GM18499 (cell line): ENCODE results near the gene PHKG2.
"Not testable (repeated sequence)": the region's sequence is repeated elsewhere in the genome, so short reads cannot be mapped to it uniquely, and the experiment has no call there.

Experiments
- ATAC-seq: cut with Tn5 transposase; IDR thresholded peaks from one replicate; pipeline ENCODE4 v1.9.1; 2021; ENCODE audit warnings: moderate number of reproducible peaks; ENCODE audit not compliant: insufficient read depth, unreplicated experiment

PHKG2 gene, protein sequence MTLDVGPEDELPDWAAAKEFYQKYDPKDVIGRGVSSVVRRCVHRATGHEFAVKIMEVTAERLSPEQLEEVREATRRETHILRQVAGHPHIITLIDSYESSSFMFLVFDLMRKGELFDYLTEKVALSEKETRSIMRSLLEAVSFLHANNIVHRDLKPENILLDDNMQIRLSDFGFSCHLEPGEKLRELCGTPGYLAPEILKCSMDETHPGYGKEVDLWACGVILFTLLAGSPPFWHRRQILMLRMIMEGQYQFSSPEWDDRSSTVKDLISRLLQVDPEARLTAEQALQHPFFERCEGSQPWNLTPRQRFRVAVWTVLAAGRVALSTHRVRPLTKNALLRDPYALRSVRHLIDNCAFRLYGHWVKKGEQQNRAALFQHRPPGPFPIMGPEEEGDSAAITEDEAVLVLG

DNA sequence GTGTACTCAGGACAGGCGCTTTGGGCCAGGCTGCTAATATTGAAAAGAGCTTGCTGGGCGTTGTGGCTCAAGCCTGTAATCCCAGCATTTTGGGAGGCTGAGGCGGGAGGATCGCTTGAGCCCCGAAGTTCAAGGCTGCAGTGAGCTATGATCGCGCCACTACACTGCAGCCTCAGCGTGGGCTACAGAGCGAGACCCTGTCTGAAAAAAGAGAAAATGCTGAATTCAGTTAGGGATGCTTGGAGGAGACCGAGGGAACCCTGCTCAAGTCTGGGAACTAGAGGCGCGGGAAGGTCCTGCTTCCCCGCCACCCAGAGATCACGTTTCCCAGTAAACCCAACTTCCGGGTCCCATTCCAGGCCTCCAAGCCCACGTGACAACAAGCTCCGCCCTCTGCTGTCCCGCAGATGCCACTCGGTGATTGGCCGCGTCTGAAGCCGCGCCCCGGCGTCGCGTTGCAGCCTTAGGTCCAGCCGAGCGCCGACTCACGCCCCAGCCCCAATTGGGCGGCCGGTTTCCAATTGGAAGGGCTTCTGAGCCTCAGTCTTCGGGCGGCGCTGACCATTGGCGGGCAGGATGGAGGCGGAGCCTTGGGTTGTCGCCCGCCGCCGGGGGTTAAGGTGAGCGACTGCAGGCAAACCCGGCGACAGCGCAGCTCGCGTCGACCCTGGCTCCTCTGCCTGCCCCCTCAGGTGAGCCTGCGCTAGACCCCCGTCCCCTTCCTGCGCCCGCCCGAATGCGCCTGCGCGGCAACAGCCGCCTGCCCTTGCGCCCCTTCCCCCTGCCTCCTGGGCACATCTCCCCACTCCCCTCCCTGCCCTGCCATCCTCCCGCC, at the start of gene PHKG2:
TSS of gene PHKG2 (plus strand) at position 627 of the 835 bp plus-strand sequence. CDS start 396 bp downstream, outside the sequence.
- ATAC-seq, result peak; percentile 91

GRCh38 chr16:30698816-30699614, 49.2 kb upstream of the PHKG2 start, which contains the start of gene SRCAP:
Gene SRCAP, plus strand, starts transcription at chr16:30699171. Its CDS starts 1,654 bp downstream, at chr16:30700825.
- ATAC-seq, result peak; percentile 18

GRCh38 chr16:30699615-30700099, 48.6 kb upstream of the PHKG2 start:
- ATAC-seq, result no peak

GRCh38 chr16:30700491-30700890, 47.7 kb upstream of the PHKG2 start:
- ATAC-seq, result no peak

DNA sequence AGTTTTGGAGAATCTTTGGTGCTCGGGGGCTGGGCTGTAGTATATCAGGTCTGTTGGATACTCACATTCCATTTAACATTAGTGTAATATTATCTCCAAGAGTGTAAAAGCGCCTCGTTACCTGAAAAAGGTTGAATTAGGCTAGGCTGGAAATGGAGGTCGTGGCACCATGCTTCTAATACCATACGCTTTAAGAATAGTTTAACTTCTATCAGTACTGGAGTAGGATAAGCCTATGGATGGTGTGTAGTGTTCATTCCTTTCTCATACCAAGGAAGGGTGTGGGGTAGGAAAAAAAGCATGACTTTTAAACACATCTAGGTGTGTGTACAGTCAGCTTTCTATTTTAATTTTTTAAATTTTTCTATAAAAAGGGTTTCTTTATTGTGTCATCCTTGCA, 47.3 kb upstream of the PHKG2 start:
- no peak for ATAC-seq

DNA sequence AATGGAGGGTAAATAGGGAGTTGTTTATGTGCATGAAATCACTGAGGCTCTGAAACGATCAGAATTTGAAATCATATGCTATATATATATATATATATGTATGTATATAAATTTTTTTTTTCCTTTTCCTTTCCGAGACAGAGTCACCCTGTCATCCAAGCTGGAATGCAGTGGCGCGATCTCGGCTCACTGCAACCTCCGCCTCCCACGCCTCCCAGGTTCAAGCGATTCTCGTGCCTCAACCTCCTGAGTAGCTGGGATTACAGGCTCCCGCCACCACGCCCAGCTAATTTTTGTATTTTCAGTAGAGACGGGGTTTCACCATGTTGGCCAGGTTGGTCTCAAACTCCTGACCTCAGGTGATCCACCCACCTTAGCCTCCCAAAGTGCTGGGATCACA, 45.2 kb upstream of the PHKG2 start:
- not testable (repeated sequence) for ATAC-seq

DNA sequence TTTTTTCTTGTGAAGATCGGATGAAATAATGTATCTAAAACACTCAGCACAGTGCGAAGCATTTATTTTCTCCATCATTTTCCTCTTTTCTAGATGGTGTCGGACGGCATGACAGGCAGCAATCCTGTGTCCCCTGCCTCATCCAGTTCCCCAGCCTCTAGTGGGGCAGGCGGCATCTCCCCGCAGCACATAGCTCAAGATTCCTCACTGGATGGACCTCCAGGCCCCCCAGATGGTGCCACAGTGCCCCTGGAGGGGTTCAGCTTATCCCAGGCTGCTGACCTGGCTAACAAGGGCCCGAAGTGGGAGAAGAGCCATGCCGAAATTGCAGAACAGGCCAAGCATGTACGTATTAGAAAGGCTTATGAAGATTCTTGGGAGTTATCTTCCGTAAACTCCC, 44.3 kb upstream of the PHKG2 start:
- ATAC-seq, result no peak

- no peak for ATAC-seq
These were observed 42.2 kb upstream of the PHKG2 start for GRCh38 chr16:30706046-30706445.

DNA sequence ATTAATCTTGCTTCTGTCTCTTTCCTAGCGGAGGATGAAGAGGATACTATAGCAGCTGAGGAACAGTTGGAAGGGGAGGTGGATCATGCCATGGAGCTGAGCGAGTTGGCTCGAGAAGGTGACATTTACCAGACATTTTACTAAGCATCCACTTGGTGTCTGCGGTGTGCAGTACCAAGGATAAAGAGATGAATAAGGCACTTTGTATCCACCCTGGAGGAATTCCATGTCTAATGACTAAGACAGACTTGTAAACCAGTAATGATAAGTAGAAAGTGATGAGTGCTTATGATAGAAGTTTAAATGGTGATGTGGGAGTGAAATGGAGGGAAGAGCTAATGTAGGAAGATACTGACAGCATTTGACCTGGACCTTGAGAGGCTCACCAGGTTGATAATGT, 37.3 kb upstream of the PHKG2 start:
- no peak for ATAC-seq

DNA sequence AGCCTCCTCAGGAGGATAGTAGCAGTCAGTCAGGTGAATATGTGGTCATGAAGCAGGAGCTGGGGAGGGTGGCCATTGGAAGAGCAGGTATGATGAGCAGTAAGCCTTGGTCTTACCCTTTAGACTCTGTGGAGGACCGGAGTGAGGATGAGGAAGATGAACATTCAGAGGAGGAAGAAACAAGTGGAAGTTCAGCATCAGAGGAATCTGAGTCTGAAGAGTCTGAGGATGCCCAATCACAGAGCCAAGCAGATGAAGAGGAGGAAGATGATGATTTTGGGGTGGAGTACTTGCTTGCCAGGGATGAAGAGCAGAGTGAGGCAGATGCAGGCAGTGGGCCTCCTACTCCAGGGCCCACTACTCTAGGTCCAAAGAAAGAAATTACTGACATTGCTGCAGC, 36.5 kb upstream of the PHKG2 start:
- no peak for ATAC-seq

- ATAC-seq, result no peak
These were observed 32.3 kb upstream of the PHKG2 start for GRCh38 chr16:30715750-30716445.

GRCh38 chr16:30720086-30720485, 28.1 kb upstream of the PHKG2 start:
- no peak for ATAC-seq

- no peak for ATAC-seq
These were observed 27.5 kb upstream of the PHKG2 start for GRCh38 chr16:30720694-30721093.

DNA sequence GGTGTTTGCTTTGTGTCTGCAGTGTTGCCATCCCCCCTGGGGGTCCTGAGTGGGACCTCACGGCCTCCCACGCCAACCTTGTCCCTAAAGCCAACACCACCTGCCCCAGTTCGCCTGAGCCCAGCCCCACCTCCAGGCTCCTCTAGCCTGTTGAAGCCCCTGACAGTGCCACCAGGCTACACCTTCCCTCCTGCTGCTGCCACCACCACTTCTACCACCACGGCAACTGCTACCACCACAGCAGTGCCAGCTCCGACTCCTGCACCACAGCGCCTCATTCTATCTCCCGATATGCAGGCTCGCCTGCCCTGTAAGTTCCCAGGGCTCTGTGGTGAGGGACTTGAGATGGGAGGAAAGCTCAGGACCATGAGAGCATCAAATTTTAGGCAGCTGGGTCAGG, 27.1 kb upstream of the PHKG2 start:
- ATAC-seq, result no peak

GRCh38 chr16:30721606-30722005, 26.6 kb upstream of the PHKG2 start:
- ATAC-seq, result no peak

- ATAC-seq, result no peak
These were observed 25.8 kb upstream of the PHKG2 start for GRCh38 chr16:30722443-30722842.

GRCh38 chr16:30722916-30723315, 25.3 kb upstream of the PHKG2 start:
- ATAC-seq, result no peak

GRCh38 chr16:30723725-30724355, 24.4 kb upstream of the PHKG2 start:
- ATAC-seq, result no peak
